ENCODE results near the gene CORO7. TPM values are rescaled to one million over a fixed set of nuclear protein-coding genes. Genes with fewer than 3 reads are reported as not detected.

The CORO7 gene
- total and polyA plus RNA-seq, 9 of the 15 experiments (the other 6 are each of a cell fraction or from before 2014, with no cell fraction given), result 0.45 to 77.2 (median 18.7) TPM

- TF ChIP-seq ZNF407 (IDR thresholded peaks at IDR 0.05; ENCODE audit: low read depth) (no peak), XRCC3 (IDR thresholded peaks at IDR 0.05) (no peak), TEAD2 (tag; IDR thresholded peaks at IDR 0.05) (no peak), ZNF561 (CRISPR knock-in tag; conservative IDR thresholded peaks at IDR 0.05) (no peak), ZNF740 (CRISPR knock-in tag; IDR thresholded peaks at IDR 0.05) (no peak), ZNF740 (tag; IDR thresholded peaks at IDR 0.05) (no peak), PHF8 (IDR thresholded peaks at IDR 0.05; ENCODE audit: borderline replicate concordance, low read length) (peak; percentile 67), FOXP1 (CRISPR knock-in tag; IDR thresholded peaks at IDR 0.05) (no peak), ZNF274 (IDR thresholded peaks at IDR 0.05; ENCODE audit: borderline replicate concordance, low read depth, low read length) (no peak), TBL1XR1 (IDR thresholded peaks at IDR 0.05; ENCODE audit: low read length in 2 of 2) (0 out of 4 replicates have a peak, but pooled peaks have one; percentile 17 to 31), ZNF12 (CRISPR knock-in tag; IDR thresholded peaks at IDR 0.05) (no peak)
- TF ChIP-seq, protein P1, sequence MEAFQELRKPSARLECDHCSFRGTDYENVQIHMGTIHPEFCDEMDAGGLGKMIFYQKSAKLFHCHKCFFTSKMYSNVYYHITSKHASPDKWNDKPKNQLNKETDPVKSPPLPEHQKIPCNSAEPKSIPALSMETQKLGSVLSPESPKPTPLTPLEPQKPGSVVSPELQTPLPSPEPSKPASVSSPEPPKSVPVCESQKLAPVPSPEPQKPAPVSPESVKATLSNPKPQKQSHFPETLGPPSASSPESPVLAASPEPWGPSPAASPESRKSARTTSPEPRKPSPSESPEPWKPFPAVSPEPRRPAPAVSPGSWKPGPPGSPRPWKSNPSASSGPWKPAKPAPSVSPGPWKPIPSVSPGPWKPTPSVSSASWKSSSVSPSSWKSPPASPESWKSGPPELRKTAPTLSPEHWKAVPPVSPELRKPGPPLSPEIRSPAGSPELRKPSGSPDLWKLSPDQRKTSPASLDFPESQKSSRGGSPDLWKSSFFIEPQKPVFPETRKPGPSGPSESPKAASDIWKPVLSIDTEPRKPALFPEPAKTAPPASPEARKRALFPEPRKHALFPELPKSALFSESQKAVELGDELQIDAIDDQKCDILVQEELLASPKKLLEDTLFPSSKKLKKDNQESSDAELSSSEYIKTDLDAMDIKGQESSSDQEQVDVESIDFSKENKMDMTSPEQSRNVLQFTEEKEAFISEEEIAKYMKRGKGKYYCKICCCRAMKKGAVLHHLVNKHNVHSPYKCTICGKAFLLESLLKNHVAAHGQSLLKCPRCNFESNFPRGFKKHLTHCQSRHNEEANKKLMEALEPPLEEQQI (IDR thresholded peaks at IDR 0.05), result no peak
- TF ChIP-seq, protein P2, sequence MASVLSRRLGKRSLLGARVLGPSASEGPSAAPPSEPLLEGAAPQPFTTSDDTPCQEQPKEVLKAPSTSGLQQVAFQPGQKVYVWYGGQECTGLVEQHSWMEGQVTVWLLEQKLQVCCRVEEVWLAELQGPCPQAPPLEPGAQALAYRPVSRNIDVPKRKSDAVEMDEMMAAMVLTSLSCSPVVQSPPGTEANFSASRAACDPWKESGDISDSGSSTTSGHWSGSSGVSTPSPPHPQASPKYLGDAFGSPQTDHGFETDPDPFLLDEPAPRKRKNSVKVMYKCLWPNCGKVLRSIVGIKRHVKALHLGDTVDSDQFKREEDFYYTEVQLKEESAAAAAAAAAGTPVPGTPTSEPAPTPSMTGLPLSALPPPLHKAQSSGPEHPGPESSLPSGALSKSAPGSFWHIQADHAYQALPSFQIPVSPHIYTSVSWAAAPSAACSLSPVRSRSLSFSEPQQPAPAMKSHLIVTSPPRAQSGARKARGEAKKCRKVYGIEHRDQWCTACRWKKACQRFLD (CRISPR knock-in tag; IDR thresholded peaks at IDR 0.05), result 0 out of 2 replicates have a peak, but pooled peaks have one; percentile 62
Observed at GRCh38 chr16:4433914-4434787, 17.8 kb upstream of the CORO7 start (continued).

Measured in K562 (cell line).